Keratinocyte (primary cell): Measurements from ENCODE around the gene RHBDD3. TPM values are rescaled to one million over a fixed set of nuclear protein-coding genes. Genes with fewer than 3 reads are reported as not detected.

ENCODE experiments used
- DNase-seq: peaks from one replicate; pipeline ENCODE4 v3.0.0-alpha.2; 2011; ENCODE audit warnings: low read depth, missing footprints, low spot score
- FAIRE-seq: peaks from 2 replicates; lab custom pipeline; 2011; peaks lifted over from hg19 to GRCh38; lab: Jason Lieb, UNC
- H2AFZ ChIP-seq: 2 replicates; pipeline ENCODE4 v1.6.0; 2012; ENCODE audit warnings: low read length, control low read depth, inconsistent platforms; ENCODE audit not compliant: control insufficient read depth
- H3K27ac ChIP-seq: 2 replicates; pipeline ENCODE4 v1.5.1; 2011; ENCODE audit warnings: low read length; ENCODE audit not compliant: control insufficient read depth, insufficient read depth
- H3K27me3 ChIP-seq: 3 replicates; pipeline ENCODE4 v1.6.0; 2011; ENCODE audit warnings: low read length; ENCODE audit not compliant: control insufficient read depth, insufficient read depth; ENCODE audit errors: extremely low read depth
- H3K36me3 ChIP-seq, 2 experiments: 2 replicates in 1 of 2; 3 replicates in 1 of 2; pipeline ENCODE4 v1.5.1; 2011; ENCODE audit warnings: low read length in 2 of 2, mild to moderate bottlenecking in 1 of 2; ENCODE audit not compliant: control insufficient read depth in 2 of 2, insufficient read depth in 2 of 2; ENCODE audit errors: extremely low read depth in 1 of 2
- H3K4me1 ChIP-seq: 3 replicates; pipeline ENCODE4 v1.5.1; 2011; ENCODE audit warnings: low read length; ENCODE audit not compliant: control insufficient read depth, insufficient read depth; ENCODE audit errors: extremely low read depth
- H3K4me2 ChIP-seq: 3 replicates; pipeline ENCODE4 v1.6.0; 2011; ENCODE audit warnings: low read depth, low read length; ENCODE audit not compliant: control insufficient read depth, insufficient read depth; ENCODE audit errors: extremely low read depth
- H3K4me3 ChIP-seq, 3 experiments: fragments of 200-600 bp in 1 of 3; sonication (generic) in 1 of 3; 2 replicates in 2 of 3; 3 replicates in 1 of 3; pipeline ENCODE4 v1.5.1; 2011 to 2016; ENCODE audit warnings: low read length in 3 of 3, mild to moderate bottlenecking in 3 of 3, control low read depth in 2 of 3, inconsistent platforms in 1 of 3, low read depth in 1 of 3, mixed read lengths in 1 of 3, mixed run types in 1 of 3, moderate library complexity in 1 of 3; ENCODE audit not compliant: control insufficient read depth in 2 of 3, insufficient read depth in 2 of 3; ENCODE audit errors: extremely low read depth in 1 of 3
- H3K79me2 ChIP-seq: 2 replicates; pipeline ENCODE4 v1.6.0; 2012; ENCODE audit warnings: low read length; ENCODE audit not compliant: control insufficient read depth, insufficient read depth
- H3K9ac ChIP-seq: 3 replicates; pipeline ENCODE4 v1.6.0; 2011; ENCODE audit warnings: low read length; ENCODE audit not compliant: control insufficient read depth, insufficient read depth; ENCODE audit errors: extremely low read depth
- H3K9me1 ChIP-seq: 3 replicates; pipeline ENCODE4 v1.6.0; 2011; ENCODE audit warnings: low read length; ENCODE audit not compliant: control insufficient read depth, insufficient read depth; ENCODE audit errors: extremely low read depth
- H3K9me3 ChIP-seq: 2 replicates; pipeline ENCODE4 v1.5.1; 2012; ENCODE audit warnings: low read depth, low read length; ENCODE audit not compliant: control insufficient read depth
- H4K20me1 ChIP-seq: 3 replicates; pipeline ENCODE4 v1.6.0; 2011; ENCODE audit warnings: low read length; ENCODE audit not compliant: control insufficient read depth, insufficient read depth; ENCODE audit errors: extremely low read depth
- CTCF ChIP-seq, 3 experiments: IDR thresholded peaks in 1 of 3; conservative IDR thresholded peaks in 1 of 3; optimal IDR thresholded peaks in 1 of 3; 2 replicates in 2 of 3; 3 replicates in 1 of 3; pipeline versions ENCODE3 to v1.5.1; 2011; ENCODE audit warnings: low read length in 3 of 3, mild to moderate bottlenecking in 3 of 3, moderate library complexity in 2 of 3, control low read depth in 1 of 3, inconsistent platforms in 1 of 3; ENCODE audit not compliant: insufficient read depth in 2 of 3; ENCODE audit errors: extremely low read depth in 1 of 3
- EZH2 ChIP-seq: IDR thresholded peaks from one replicate; pipeline ENCODE4 v1.6.1; 2012; ENCODE audit warnings: inconsistent platforms, mild to moderate bottlenecking, low read length, moderate library complexity
- dilution Hi-C: fragments of 300-500 bp; cut with MboI; formaldehyde crosslinking; loops from one replicate; pipeline ENCODE4 v1.7.0; 2020; ENCODE audit warnings: low sequenced_read_pairs; ENCODE audit not compliant: extremely low pct_ligation_motif_present
- polyA plus RNA-seq, 5 experiments: library from polyadenylated mRNA; depleted of rRNA in 3 of 5; stranded (reverse) in 3 of 5; stranded (forward) in 1 of 5; unstranded in 1 of 5; fragments of >200 nt; gene quantifications; 1 replicate in 1 of 5; 2 replicates in 3 of 5; 3 replicates in 1 of 5; pipeline versions ENCODE4 v1.2.1 to v1.2.3, GENCODE V29; 2011 to 2012; ENCODE audit warnings: missing spikeins in 2 of 5, low read depth in 1 of 5, low replicate concordance in 1 of 5

Gene RHBDD3
- polyA plus RNA-seq, 1 donor (not counting 4 experiments of a cell fraction or from before 2014, with no cell fraction given), result 10.3 TPM

GRCh38 chr22:29215012-29215860 lies 52.5 kb downstream of the RHBDD3 start:
- FAIRE-seq, result no peak

DNA sequence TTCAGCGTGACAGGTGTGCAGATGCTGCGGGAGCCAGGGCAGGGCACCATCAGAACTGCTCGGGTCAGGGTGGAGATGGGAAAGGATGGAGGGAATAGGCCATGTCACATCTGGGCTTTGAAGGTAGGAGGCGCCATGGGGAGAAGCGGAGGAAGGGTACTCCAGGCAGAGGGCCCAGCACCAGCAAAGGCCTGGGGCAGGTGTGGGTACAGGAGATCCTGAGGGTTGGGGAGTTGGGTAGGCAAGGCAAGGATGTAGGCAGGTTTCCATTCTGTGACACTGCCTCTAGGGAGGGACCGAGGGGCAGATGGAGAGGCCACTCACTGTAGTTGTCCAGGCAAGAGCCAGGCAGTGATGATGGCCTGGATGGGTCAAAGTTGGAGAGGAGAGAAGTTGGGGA lies 53.5 kb downstream of the RHBDD3 start:
- H4K20me1 ChIP-seq, result no peaks in the 10 kb centered on the region
- FAIRE-seq, result no peak
- no peak overlapping the region for H3K4me2 ChIP-seq
- dilution Hi-C loops, result no loop called here
- H3K9ac ChIP-seq, result no peak overlapping the region
- no peak for DNase-seq
- H3K9me1 ChIP-seq, result no peaks in the 10 kb centered on the region
- no peaks in the 10 kb centered on the region for H3K9me3 ChIP-seq
- H3K27me3 ChIP-seq, result peaks cover 17% of the 10 kb centered on the region
- H2AFZ ChIP-seq, result no peak overlapping the region
- no peaks in the 10 kb centered on the region for H3K79me2 ChIP-seq
- H3K4me1 ChIP-seq, result no peaks in the 10 kb centered on the region
- H3K27ac ChIP-seq, result no peak overlapping the region
- H3K4me3 ChIP-seq, result no peak overlapping the region
- no peaks in the 10 kb centered on the region for H3K36me3 ChIP-seq
- TF ChIP-seq CTCF (optimal IDR thresholded peaks at IDR 0.05 in 1 of 3, IDR thresholded peaks at IDR 0.05 in 1 of 3, conservative IDR thresholded peaks at IDR 0.05 in 1 of 3; ENCODE audit: extremely low read depth in 1 of 3, insufficient read depth in 2 of 3, low read length in 3 of 3) (no peak), EZH2 (no peak)

More at GRCh38 chr22:29215012-29215860, 52.5 kb downstream of the RHBDD3 start:
- no peaks in the 10 kb centered on the region for H3K79me2 ChIP-seq
- peaks cover 12% of the 10 kb centered on the region for H3K27me3 ChIP-seq
- DNase-seq, result no peak
- no peaks in the 10 kb centered on the region for H3K9me3 ChIP-seq
- dilution Hi-C loops, result no loop called here
- H3K9me1 ChIP-seq, result no peaks in the 10 kb centered on the region
- no peak overlapping the region for H3K4me2 ChIP-seq
- no peaks in the 10 kb centered on the region for H4K20me1 ChIP-seq
- H3K27ac ChIP-seq, result no peak overlapping the region
- no peak overlapping the region for H3K4me3 ChIP-seq
- no peaks in the 10 kb centered on the region for H3K4me1 ChIP-seq
- TF ChIP-seq EZH2, result no peak
- TF ChIP-seq CTCF (optimal IDR thresholded peaks at IDR 0.05 in 1 of 3, IDR thresholded peaks at IDR 0.05 in 1 of 3, conservative IDR thresholded peaks at IDR 0.05 in 1 of 3; ENCODE audit: extremely low read depth in 1 of 3, insufficient read depth in 2 of 3, low read length in 3 of 3), result no peak
- no peak overlapping the region for H2AFZ ChIP-seq
- H3K36me3 ChIP-seq, result no peaks in the 10 kb centered on the region
- no peak overlapping the region for H3K9ac ChIP-seq
